LNCaP clone FGC (cell line): ENCODE results near the gene SIGLEC9.

Experiments used
- DNase-seq: peaks from one replicate; pipeline ENCODE4 v3.0.0-alpha.2; 2011; ENCODE audit warnings: low read depth
- H3K4me3 ChIP-seq: 2 replicates; pipeline ENCODE4 v1.5.1; 2011; ENCODE audit warnings: mild to moderate bottlenecking, low read depth, low read length, control low read depth
- CTCF ChIP-seq: IDR thresholded peaks from 2 replicates; pipeline ENCODE4 v1.5.1; 2012; ENCODE audit warnings: mild to moderate bottlenecking; ENCODE audit not compliant: control insufficient read depth, insufficient read depth; ENCODE audit errors: extremely low read depth

SIGLEC9 gene

DNA sequence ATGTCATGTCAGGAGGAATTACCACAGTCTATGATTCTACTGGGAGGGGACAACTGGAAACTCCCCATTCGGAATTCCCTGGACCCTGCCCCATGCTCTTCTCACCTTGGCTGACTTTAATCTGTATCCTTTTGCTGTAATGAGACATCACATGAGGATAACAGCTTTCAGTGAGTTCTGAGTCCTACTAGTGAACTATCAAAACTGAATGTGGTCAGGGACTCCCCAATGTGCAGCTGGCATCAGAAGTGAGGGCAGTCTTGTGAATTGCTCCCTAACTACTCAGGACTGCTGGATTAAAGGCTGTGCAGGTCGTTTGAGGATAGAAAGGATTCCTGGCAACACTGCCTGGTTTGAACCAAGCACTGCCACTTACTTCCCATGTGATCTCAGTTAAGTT is 32.6 kb downstream of the SIGLEC9 start:
- no peak overlapping the region for H3K4me3 ChIP-seq
- no peak for TF ChIP-seq CTCF
- DNase-seq: no peak

GRCh38 chr19:51158474-51159129 is 33.9 kb downstream of the SIGLEC9 start:
- no peak for DNase-seq
- peak; percentile 94 for TF ChIP-seq CTCF
- no peak overlapping the region for H3K4me3 ChIP-seq

DNA sequence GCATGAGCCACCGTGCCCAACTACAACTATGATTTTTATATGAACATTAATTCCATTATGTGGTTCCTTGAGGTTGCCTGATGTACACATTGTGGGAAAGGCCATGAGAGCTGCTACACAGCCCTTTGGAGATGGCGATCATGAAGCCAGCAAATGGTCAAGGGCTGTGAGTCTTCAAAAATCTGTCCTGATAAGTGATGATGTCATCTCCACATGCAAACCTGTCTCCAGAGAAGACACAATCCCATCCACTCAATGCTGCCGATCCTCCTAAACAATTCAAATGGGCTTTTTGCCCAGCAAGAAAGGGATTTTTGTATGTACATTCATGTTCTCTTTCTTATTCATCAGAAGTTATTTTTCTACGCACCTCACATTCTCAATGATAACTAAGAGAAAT is 35.0 kb downstream of the SIGLEC9 start:
- H3K4me3 ChIP-seq: no peak overlapping the region
- no peak for DNase-seq
- TF ChIP-seq CTCF: no peak

- no peak overlapping the region for H3K4me3 ChIP-seq
- DNase-seq: no peak
- no peak for TF ChIP-seq CTCF
Observed at GRCh38 chr19:51161266-51161665, 36.6 kb downstream of the SIGLEC9 start.

- no peak for DNase-seq
- no peak overlapping the region for H3K4me3 ChIP-seq
- TF ChIP-seq CTCF: no peak
Observed at GRCh38 chr19:51161867-51162496, 37.3 kb downstream of the SIGLEC9 start.

DNA sequence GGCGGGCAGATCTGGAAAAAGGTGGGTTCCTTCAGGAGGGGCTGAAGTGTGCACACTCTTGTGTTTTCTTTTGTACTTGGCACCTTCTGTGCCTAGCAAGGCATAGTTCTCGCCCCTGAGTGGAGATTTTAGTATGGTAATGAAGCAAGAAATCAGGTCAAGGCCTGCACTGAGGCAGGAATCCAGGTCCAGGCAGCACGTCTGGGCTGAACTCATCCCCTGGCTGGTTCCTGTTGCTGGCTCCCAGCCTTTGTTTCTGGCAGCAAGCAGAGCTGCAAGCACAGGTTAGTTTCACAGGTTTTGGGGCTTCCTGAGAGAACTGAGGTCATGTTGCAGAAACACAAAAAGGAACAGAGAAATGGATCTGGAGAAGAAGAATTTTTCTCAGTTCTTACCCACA is 38.6 kb downstream of the SIGLEC9 start:
- H3K4me3 ChIP-seq: no peak overlapping the region
- no peak for DNase-seq
- TF ChIP-seq CTCF: no peak

GRCh38 chr19:51164215-51164614 is 39.5 kb downstream of the SIGLEC9 start:
- no peak overlapping the region for H3K4me3 ChIP-seq
- no peak for TF ChIP-seq CTCF
- DNase-seq: no peak
